Heart left ventricle (tissue), 16 donors: ENCODE data around the gene MGAT4B. TPM values are rescaled to one million over a fixed set of nuclear protein-coding genes. Genes with fewer than 3 reads are reported as not detected.
A peak's percentile ranks its signal among the peaks of the same experiment; 100 is the strongest.

ENCODE experiments used
- ATAC-seq, 4 donors: fragments of 200-7000 bp; cut with Tn5 transposase; one replicate each; pipeline ENCODE4 v1.9.1; 2020 to 2022; ENCODE audit warnings: moderate library complexity in 4 of 4, mild to moderate bottlenecking in 3 of 4, moderate number of reproducible peaks in 1 of 4
- DNase-seq, 5 donors: peaks; one replicate each; pipeline ENCODE4 v3.0.0-alpha.2; 2020
- H3K27ac ChIP-seq, 12 donors: fragments of 200-600 bp; sonication (generic) in 4 of 12; one replicate each; pipeline versions ENCODE4 v1.5.0 to v1.8.0; 2016 to 2022; ENCODE audit warnings: mild to moderate bottlenecking in 2 of 12
- H3K27me3 ChIP-seq, 9 donors: fragments of 200-600 bp; sonication (generic) in 2 of 9; one replicate each; pipeline versions ENCODE4 v1.5.1 to v1.8.0; 2016 to 2022; ENCODE audit warnings: mild to moderate bottlenecking in 3 of 9
- H3K36me3 ChIP-seq, 9 donors: fragments of 200-600 bp; sonication (generic) in 2 of 9; one replicate each; pipeline versions ENCODE4 v1.5.0 to v1.8.0; 2018 to 2022; ENCODE audit warnings: mild to moderate bottlenecking in 2 of 9
- H3K4me1 ChIP-seq, 12 donors: fragments of 200-600 bp; sonication (generic) in 4 of 12; one replicate each; pipeline versions ENCODE4 v1.5.0 to v1.8.0; 2016 to 2022; ENCODE audit warnings: mild to moderate bottlenecking in 3 of 12
- H3K4me3 ChIP-seq, 12 donors: fragments of 200-600 bp; sonication (generic) in 4 of 12; one replicate each; pipeline versions ENCODE4 v1.5.0 to v1.8.0; 2017 to 2022; ENCODE audit warnings: mild to moderate bottlenecking in 9 of 12, moderate library complexity in 4 of 12
- H3K9me3 ChIP-seq, 12 donors: fragments of 200-600 bp; sonication (generic) in 4 of 12; one replicate each; pipeline versions ENCODE4 v1.5.0 to v1.8.0; 2016 to 2022; ENCODE audit warnings: mild to moderate bottlenecking in 1 of 12
- CTCF ChIP-seq, 12 donors: fragments of 200-600 bp; sonication (generic) in 4 of 12; IDR thresholded peaks; one replicate each; pipeline versions ENCODE4 v1.5.0 to v1.8.0; 2018 to 2022; ENCODE audit warnings: antibody characterized with exemption in 12 of 12, mild to moderate bottlenecking in 5 of 12
- POLR2A ChIP-seq, 2 donors: fragments of 450-650 bp; IDR thresholded peaks; one replicate each; pipeline ENCODE4 v1.6.1; 2017; ENCODE audit warnings: antibody characterized with exemption in 2 of 2, mild to moderate bottlenecking in 2 of 2, moderate library complexity in 2 of 2
- WGBS, 4 donors: extraction: QIAGEN DNeasy Blood & Tissue Kit in 2 of 4; methylation state at CpG; one replicate each; pipeline versions ENCODE4 v1.1.5 to v1.1.7; 2013 to 2018; 5-methylcytosine and 5-hydroxymethylcytosine counted together
- intact Hi-C, 10 donors: fragments of 100-400 bp; cut with DNase I; formaldehyde crosslinking; loops; one replicate each; pipeline versions ENCODE4 v1.11.1 to v1.14.2; 2022
- polyA plus RNA-seq, 2 donors: library from polyadenylated mRNA; stranded (reverse); fragments of 200-250 nt; gene quantifications; one replicate each; pipeline ENCODE4 v1.2.3, GENCODE V29; 2013
- total RNA-seq, 9 donors: library from RNA; depleted of rRNA in 2 of 9; stranded (reverse); fragments of >200 nt in 2 of 9; fragmentation: NEBNext Ultra II Directional in 3 of 9; extraction: Animal tissue kit (Norgen Biotek cat#: 25700) in 3 of 9; gene quantifications; one replicate each; pipeline versions ENCODE4 v1.1.0 to v1.2.4, GENCODE V29; 2016 to 2023
- donor health status: ischemic (EF 13 %, LVEDD 7.1; RV severe dilation, severe dysfunction).
- donor health status: healthy with polysubstance abuse.
- donor health status: DM: no; HTN: yes; CAD: no.
- donor health status: DM: no; HTN: no; CAD: no.
- donor health status: ischemic (EF 25% LVEDD 6.9; RV normal size, moderate dysfunction).
- donor health status: ischemic (EF 25% LVEDD 5.7; RV mildly dilated, moderate dysfunction).
- donor health status: healthy.
- donor health status: DM: yes; HTN: yes; CAD: no.
- donor health status: ischemic (EF 35%, LVEDD 5.7; RV mildly dilated, moderate dysfunction).
- donor health status: nonischemic (EF 11% LVEDD 7.7; RV severe dilation, severe dysfunction).
- donor health status: DM: yes; HTN: yes; CAD: no.
- donor health status: PGD.
- donor health status: ischemic (EF 29% LVEDD 5.4; RV normal size, mild dysfunction).
- donor health status: nonischemic (EF 23%, LVEDD 6.1; RV moderate dilation, normal function).

Gene MGAT4B
- total and polyA plus RNA-seq, 11 donors = 49.6 to 209 (median 105) TPM

GRCh38 chr5:179771311-179771895 is 35.3 kb downstream of the MGAT4B start:
- WGBS, 4 donors = 79 to 87% (median 85%) methylated on average over 4 of the region's 4 CpGs
- Histone ChIP-seq H3K36me3 (peaks cover 2 to 100% (median 90%) of the 10 kb centered on the region in 9 donors), H3K27me3 (no peaks in the 10 kb centered on the region), H3K4me1 (peaks cover 0 to 47% (median 6%) of the 10 kb centered on the region in 12 donors), H3K9me3 (no peaks in the 10 kb centered on the region), H3K27ac (no peak overlapping the region), H3K4me3 (no peak overlapping the region)
- DNase-seq (no peak), ATAC-seq (no peak)
- intact Hi-C loops = no loop called here
- no peak for TF ChIP-seq CTCF (IDR thresholded peaks at IDR 0.05)
- TF ChIP-seq POLR2A (IDR thresholded peaks at IDR 0.05) = no peak

- H3K27me3 ChIP-seq = no peaks in the 10 kb centered on the region
- no peaks in the 10 kb centered on the region for H3K9me3 ChIP-seq
- peaks cover 2 to 97% (median 87%) of the 10 kb centered on the region in 9 donors for H3K36me3 ChIP-seq
- no peak for DNase-seq
- ATAC-seq = no peak
- no peak overlapping the region for H3K4me3 ChIP-seq
- no peak overlapping the region for H3K27ac ChIP-seq
- TF ChIP-seq POLR2A (IDR thresholded peaks at IDR 0.05) (no peak), CTCF (IDR thresholded peaks at IDR 0.05) (no peak)
- peaks cover 0 to 51% (median 23%) of the 10 kb centered on the region in 12 donors for H3K4me1 ChIP-seq
- intact Hi-C loops = loop anchor here in 1 of 10 donors (10.0 kb wide), 2 partner anchors 85 to 135 kb away; partner anchors contain the start of genes MRNIP and TBC1D9B
- WGBS, 4 donors = 92 to 97% (median 95%) methylated on average over 5 of the region's 5 CpGs
Observed at GRCh38 chr5:179769796-179770195, 36.9 kb downstream of the MGAT4B start.

- no peak for ATAC-seq
- intact Hi-C loops = loop anchor here in 1 of 10 donors (10.0 kb wide), 2 partner anchors 86 to 136 kb away; partner anchors contain the start of genes MRNIP and TBC1D9B
- no peak overlapping the region for H3K4me3 ChIP-seq
- H3K4me1 ChIP-seq = peaks cover 0 to 56% (median 25%) of the 10 kb centered on the region in 12 donors
- H3K9me3 ChIP-seq = no peaks in the 10 kb centered on the region
- H3K27ac ChIP-seq = no peak overlapping the region
- H3K27me3 ChIP-seq = no peaks in the 10 kb centered on the region
- TF ChIP-seq CTCF (IDR thresholded peaks at IDR 0.05) = no peak
- no peak for TF ChIP-seq POLR2A (IDR thresholded peaks at IDR 0.05)
- peaks cover 2 to 92% (median 82%) of the 10 kb centered on the region in 9 donors for H3K36me3 ChIP-seq
- WGBS, 4 donors = 71 to 88% (median 80%) methylated on average over 5 to 6 of the region's 6 CpGs
- no peak for DNase-seq
Observed at GRCh38 chr5:179769271-179769670, 37.4 kb downstream of the MGAT4B start.

GRCh38 chr5:179768326-179769085 is 38.2 kb downstream of the MGAT4B start:
- H3K9me3 ChIP-seq = no peaks in the 10 kb centered on the region
- DNase-seq (no peak), ATAC-seq (peak in 3 of 4 donors; percentile 46 to 63 (median 53))
- WGBS, 4 donors = 69 to 86% (median 79%) methylated on average over 18 of the region's 18 CpGs
- H3K27me3 ChIP-seq = no peaks in the 10 kb centered on the region
- intact Hi-C loops = loop anchor here in 1 of 10 donors (10.0 kb wide), 2 partner anchors 86 to 136 kb away; partner anchors contain the start of genes MRNIP and TBC1D9B
- H3K36me3 ChIP-seq = peaks cover 2 to 84% (median 74%) of the 10 kb centered on the region in 9 donors
- TF ChIP-seq CTCF (IDR thresholded peaks at IDR 0.05) = peak in 7 of 12 donors; percentile 12 to 36 (median 27)
- no peak for TF ChIP-seq POLR2A (IDR thresholded peaks at IDR 0.05)
- peaks cover 0 to 62% (median 32%) of the 10 kb centered on the region in 12 donors for H3K4me1 ChIP-seq
- peak overlapping the region in 1 of 12 donors; percentile 32 for H3K27ac ChIP-seq
- H3K4me3 ChIP-seq = no peak overlapping the region
